GM20431 (cell line): ENCODE measurements around the gene ARHGAP24.

Experiments used
- in situ Hi-C: fragments of 300-500 bp; cut with MseI, MboI; formaldehyde crosslinking; loops from one replicate; pipeline ENCODE4 v1.15.0; 2020; ENCODE audit warnings: low sequenced_read_pairs; ENCODE audit not compliant: unreplicated experiment

The ARHGAP24 gene

GRCh38 chr4:85676850-85677590, 202.1 kb downstream of the ARHGAP24 start:
- in situ Hi-C loops: no loop called here

- in situ Hi-C loops: no loop called here
Observed at GRCh38 chr4:85681221-85681657, 206.3 kb downstream of the ARHGAP24 start.

GRCh38 chr4:85681921-85682320, 207.0 kb downstream of the ARHGAP24 start:
- in situ Hi-C loops: no loop called here

GRCh38 chr4:85682391-85682790, 207.4 kb downstream of the ARHGAP24 start:
- in situ Hi-C loops: no loop called here

- in situ Hi-C loops: no loop called here
Observed at GRCh38 chr4:85684676-85685075, 209.7 kb downstream of the ARHGAP24 start.

- in situ Hi-C loops: no loop called here
Observed at GRCh38 chr4:85686398-85686797, 211.4 kb downstream of the ARHGAP24 start.

GRCh38 chr4:85688055-85688740, 213.2 kb downstream of the ARHGAP24 start:
- in situ Hi-C loops: no loop called here

- in situ Hi-C loops: no loop called here
Observed at GRCh38 chr4:85696661-85697060, 221.7 kb downstream of the ARHGAP24 start.

GRCh38 chr4:85697854-85698253, 222.9 kb downstream of the ARHGAP24 start:
- in situ Hi-C loops: no loop called here

- in situ Hi-C loops: no loop called here
Observed at GRCh38 chr4:85700362-85700761, 225.4 kb downstream of the ARHGAP24 start.

- in situ Hi-C loops: no loop called here
Observed at GRCh38 chr4:85701861-85702321, 226.9 kb downstream of the ARHGAP24 start.

GRCh38 chr4:85703096-85703495, 228.1 kb downstream of the ARHGAP24 start:
- in situ Hi-C loops: no loop called here

- in situ Hi-C loops: no loop called here
Observed at GRCh38 chr4:85707611-85708010, 232.7 kb downstream of the ARHGAP24 start.

- in situ Hi-C loops: no loop called here
Observed at GRCh38 chr4:85708468-85708867, 233.5 kb downstream of the ARHGAP24 start.

GRCh38 chr4:85713005-85713404, 238.1 kb downstream of the ARHGAP24 start:
- in situ Hi-C loops: no loop called here

GRCh38 chr4:85715991-85716737, 241.2 kb downstream of the ARHGAP24 start:
- in situ Hi-C loops: no loop called here

GRCh38 chr4:85717351-85717750, 242.4 kb downstream of the ARHGAP24 start:
- in situ Hi-C loops: no loop called here

GRCh38 chr4:85717847-85718246, 242.9 kb downstream of the ARHGAP24 start:
- in situ Hi-C loops: no loop called here

GRCh38 chr4:85720735-85721134, 245.8 kb downstream of the ARHGAP24 start:
- in situ Hi-C loops: no loop called here

GRCh38 chr4:85722401-85722800, 247.5 kb downstream of the ARHGAP24 start:
- in situ Hi-C loops: no loop called here

- in situ Hi-C loops: no loop called here
Observed at GRCh38 chr4:85722807-85723206, 247.9 kb downstream of the ARHGAP24 start.
